GM06990 (cell line): ENCODE data around the gene FAM181A.

Source experiments
- DNase-seq: peaks from one replicate; pipeline ENCODE4 v3.0.0-alpha.2; 2011; ENCODE audit not compliant: insufficient read length; ENCODE audit errors: extremely low read depth
- H3K27me3 ChIP-seq: replicated peaks from 2 replicates; pipeline ENCODE4 v1.6.0; 2011; ENCODE audit warnings: low read length; ENCODE audit not compliant: control insufficient read depth, insufficient read depth
- H3K36me3 ChIP-seq: 2 replicates; pipeline ENCODE4 v1.5.1; 2011; ENCODE audit warnings: low read length; ENCODE audit not compliant: control insufficient read depth, insufficient read depth
- H3K4me3 ChIP-seq: replicated peaks from 2 replicates; pipeline ENCODE4 v1.5.1; 2011; ENCODE audit warnings: low read depth, mild to moderate bottlenecking, control low read depth, low read length
- CTCF ChIP-seq: IDR thresholded peaks from 2 replicates; pipeline ENCODE4 v1.5.1; 2011; ENCODE audit warnings: low read length, control low read depth, mild to moderate bottlenecking, inconsistent platforms; ENCODE audit not compliant: insufficient read depth, poor library complexity, severe bottlenecking

FAM181A gene

GRCh38 chr14:93977790-93978581, 50.8 kb downstream of the FAM181A start:
- no peak overlapping the region for H3K4me3 ChIP-seq
- H3K36me3 ChIP-seq = no peaks in the 10 kb centered on the region
- no peak for TF ChIP-seq CTCF
- DNase-seq = peak; percentile 77
- no peaks in the 10 kb centered on the region for H3K27me3 ChIP-seq

- H3K36me3 ChIP-seq = no peaks in the 10 kb centered on the region
- no peaks in the 10 kb centered on the region for H3K27me3 ChIP-seq
- DNase-seq = no peak
- no peak overlapping the region for H3K4me3 ChIP-seq
- no peak for TF ChIP-seq CTCF
These were observed 51.6 kb downstream of the FAM181A start for GRCh38 chr14:93978735-93979134.
